Measurements from ENCODE around the gene BSN.

- no peak for TF ChIP-seq CTCF (conservative IDR thresholded peaks at IDR 0.05 in 1 of 2, IDR thresholded peaks at IDR 0.05 in 1 of 2; ENCODE audit: low read depth in 1 of 2, low read length in 2 of 2)
- TF ChIP-seq EZH2 (IDR thresholded peaks at IDR 0.05; ENCODE audit: low read length, missing control alignments) = no peak
Measured at GRCh38 chr3:49664300-49664699, 110.0 kb downstream of the BSN start.

Data from fibroblast of lung (primary cell).